ENCODE results near the gene VWA3A. TPM values are rescaled to one million over a fixed set of nuclear protein-coding genes. Genes with fewer than 3 reads are reported as not detected.

VWA3A gene
- total RNA-seq, 1 experiment from 2014 or later: not detected

DNA sequence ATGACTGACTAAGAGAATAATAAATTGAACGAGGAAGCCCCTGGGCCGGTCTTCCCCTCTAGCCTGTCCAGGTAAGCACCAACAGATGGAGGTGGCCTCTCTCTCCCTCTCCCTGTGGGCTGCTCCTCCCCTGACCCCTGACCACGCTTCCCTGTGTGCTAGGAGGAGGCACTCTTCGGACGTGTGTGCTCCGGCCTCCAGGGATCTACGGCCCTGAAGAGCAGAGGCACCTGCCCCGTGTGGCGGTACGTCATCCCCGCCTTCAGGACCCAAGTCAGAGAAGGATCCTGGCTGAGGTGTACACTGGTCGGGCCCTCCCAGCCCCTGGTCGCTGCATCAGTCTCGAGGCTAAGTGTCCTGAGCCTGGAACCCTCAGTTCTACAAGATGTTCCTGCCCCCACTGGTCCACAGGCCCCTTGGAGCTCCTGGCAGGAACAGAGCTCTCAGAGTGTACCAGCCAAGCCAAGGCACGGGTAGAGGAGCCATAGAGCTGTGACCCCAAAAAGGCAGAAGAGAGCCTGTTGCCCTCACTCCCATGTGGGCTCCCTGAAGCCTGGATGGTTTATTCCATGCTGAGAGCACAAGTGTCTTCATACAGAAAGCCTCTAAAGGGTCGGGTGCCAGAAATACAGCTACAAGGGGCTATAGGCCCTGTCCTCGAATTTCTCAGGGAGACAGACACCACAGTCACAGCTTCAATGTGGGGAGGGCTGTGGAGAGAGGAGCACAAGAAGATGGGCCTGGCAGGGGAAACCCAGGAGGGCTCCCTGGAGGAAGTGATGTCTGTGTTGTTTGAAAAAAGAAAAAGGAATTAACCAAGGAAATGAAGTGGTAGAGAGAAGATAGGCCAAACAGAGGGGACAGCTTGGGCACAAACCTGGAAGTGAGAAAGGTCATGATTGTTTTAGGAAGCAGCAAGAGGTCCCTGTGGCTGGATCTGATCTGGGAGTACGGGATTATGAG lies 85.9 kb downstream of the VWA3A start (continued):
- TF ChIP-seq, protein P1, sequence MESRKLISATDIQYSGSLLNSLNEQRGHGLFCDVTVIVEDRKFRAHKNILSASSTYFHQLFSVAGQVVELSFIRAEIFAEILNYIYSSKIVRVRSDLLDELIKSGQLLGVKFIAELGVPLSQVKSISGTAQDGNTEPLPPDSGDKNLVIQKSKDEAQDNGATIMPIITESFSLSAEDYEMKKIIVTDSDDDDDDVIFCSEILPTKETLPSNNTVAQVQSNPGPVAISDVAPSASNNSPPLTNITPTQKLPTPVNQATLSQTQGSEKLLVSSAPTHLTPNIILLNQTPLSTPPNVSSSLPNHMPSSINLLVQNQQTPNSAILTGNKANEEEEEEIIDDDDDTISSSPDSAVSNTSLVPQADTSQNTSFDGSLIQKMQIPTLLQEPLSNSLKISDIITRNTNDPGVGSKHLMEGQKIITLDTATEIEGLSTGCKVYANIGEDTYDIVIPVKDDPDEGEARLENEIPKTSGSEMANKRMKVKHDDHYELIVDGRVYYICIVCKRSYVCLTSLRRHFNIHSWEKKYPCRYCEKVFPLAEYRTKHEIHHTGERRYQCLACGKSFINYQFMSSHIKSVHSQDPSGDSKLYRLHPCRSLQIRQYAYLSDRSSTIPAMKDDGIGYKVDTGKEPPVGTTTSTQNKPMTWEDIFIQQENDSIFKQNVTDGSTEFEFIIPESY (IDR thresholded peaks at IDR 0.05; ENCODE audit: extremely low read depth, insufficient replicate concordance, low read length): no peak

- no TSS peak for BruUV-seq (replicated peaks)
- no peaks in the 10 kb centered on the region; the same call in 1 of the 2 replicates for H3K27me3 ChIP-seq (ENCODE audit: insufficient read depth, low read length)
- intact Hi-C loops (cut with micrococcal nuclease): loop anchor here (10.0 kb wide), 3 partner anchors 57 to 1253 kb away; partner anchors contain the start of gene IGSF6
- H3K9me3 ChIP-seq (ENCODE audit: control insufficient read depth in 1 of 2, insufficient read depth in 1 of 2, low read depth in 1 of 2, low read length in 2 of 2): no peaks in the 10 kb centered on the region
- H2AFZ ChIP-seq (ENCODE audit: low read depth, low read length, poor library complexity, severe bottlenecking): no peak overlapping the region
- TF ChIP-seq SIN3A (IDR thresholded peaks at IDR 0.05; ENCODE audit: low read depth) (no peak), JUND (IDR thresholded peaks at IDR 0.05) (no peak)
- TF ChIP-seq, protein P2, sequence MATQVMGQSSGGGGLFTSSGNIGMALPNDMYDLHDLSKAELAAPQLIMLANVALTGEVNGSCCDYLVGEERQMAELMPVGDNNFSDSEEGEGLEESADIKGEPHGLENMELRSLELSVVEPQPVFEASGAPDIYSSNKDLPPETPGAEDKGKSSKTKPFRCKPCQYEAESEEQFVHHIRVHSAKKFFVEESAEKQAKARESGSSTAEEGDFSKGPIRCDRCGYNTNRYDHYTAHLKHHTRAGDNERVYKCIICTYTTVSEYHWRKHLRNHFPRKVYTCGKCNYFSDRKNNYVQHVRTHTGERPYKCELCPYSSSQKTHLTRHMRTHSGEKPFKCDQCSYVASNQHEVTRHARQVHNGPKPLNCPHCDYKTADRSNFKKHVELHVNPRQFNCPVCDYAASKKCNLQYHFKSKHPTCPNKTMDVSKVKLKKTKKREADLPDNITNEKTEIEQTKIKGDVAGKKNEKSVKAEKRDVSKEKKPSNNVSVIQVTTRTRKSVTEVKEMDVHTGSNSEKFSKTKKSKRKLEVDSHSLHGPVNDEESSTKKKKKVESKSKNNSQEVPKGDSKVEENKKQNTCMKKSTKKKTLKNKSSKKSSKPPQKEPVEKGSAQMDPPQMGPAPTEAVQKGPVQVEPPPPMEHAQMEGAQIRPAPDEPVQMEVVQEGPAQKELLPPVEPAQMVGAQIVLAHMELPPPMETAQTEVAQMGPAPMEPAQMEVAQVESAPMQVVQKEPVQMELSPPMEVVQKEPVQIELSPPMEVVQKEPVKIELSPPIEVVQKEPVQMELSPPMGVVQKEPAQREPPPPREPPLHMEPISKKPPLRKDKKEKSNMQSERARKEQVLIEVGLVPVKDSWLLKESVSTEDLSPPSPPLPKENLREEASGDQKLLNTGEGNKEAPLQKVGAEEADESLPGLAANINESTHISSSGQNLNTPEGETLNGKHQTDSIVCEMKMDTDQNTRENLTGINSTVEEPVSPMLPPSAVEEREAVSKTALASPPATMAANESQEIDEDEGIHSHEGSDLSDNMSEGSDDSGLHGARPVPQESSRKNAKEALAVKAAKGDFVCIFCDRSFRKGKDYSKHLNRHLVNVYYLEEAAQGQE (IDR thresholded peaks at IDR 0.05; ENCODE audit: low read depth): no peak
- no peaks in the 10 kb centered on the region for H3K79me2 ChIP-seq (ENCODE audit: insufficient read depth, low read length)
- no peak overlapping the region for H3K4me3 ChIP-seq (replicated peaks in 1 of 2; ENCODE audit: low read depth in 1 of 2, low read length in 2 of 2)
- H3K4me2 ChIP-seq (ENCODE audit: low read length): no peak overlapping the region
- H4K20me1 ChIP-seq (ENCODE audit: insufficient read depth): no peaks in the 10 kb centered on the region
- CTCF ChIA-PET: interaction anchor here (0.9 kb wide), 1 partner anchor 103 kb away, joined by 3 read pairs; no protein-coding TSS in a partner anchor
- no peak overlapping the region for H3K9ac ChIP-seq (ENCODE audit: low read length)
- no peak overlapping the region for H3K27ac ChIP-seq (ENCODE audit: low read depth, low read length)
- no peaks in the 10 kb centered on the region for H3K9me2 ChIP-seq (ENCODE audit: insufficient read depth)
- H3K4me1 ChIP-seq (ENCODE audit: control insufficient read depth in 1 of 2, insufficient read depth in 2 of 2, low read length in 2 of 2): no peaks in the 10 kb centered on the region
- ATAC-seq: no peak
- RAD21 ChIA-PET (ENCODE audit: low non-redundant PET in 1 of 2, low total read pairs in 2 of 2, uncharacterized antibody in 2 of 2, unreplicated experiment in 2 of 2): no interaction called here
- POLR2A ChIA-PET: no interaction called here
- DNase-seq (ENCODE audit: low read depth, low spot score): no peak
- H3K36me3 ChIP-seq (ENCODE audit: control insufficient read depth in 1 of 2, insufficient read depth in 2 of 2, low read length in 2 of 2): no peaks in the 10 kb centered on the region
These were observed 89.1 kb downstream of the VWA3A start for GRCh38 chr16:22181426-22181825.

Data from HCT116 (cell line).